GM19193 (cell line): ENCODE data around the gene STAB2.

ENCODE experiments used
- POLR2A ChIP-seq: IDR thresholded peaks from 4 replicates; pipeline ENCODE4 v1.6.1; 2011; ENCODE audit not compliant: insufficient read depth, insufficient read length; ENCODE audit errors: extremely low read depth

Gene STAB2

DNA sequence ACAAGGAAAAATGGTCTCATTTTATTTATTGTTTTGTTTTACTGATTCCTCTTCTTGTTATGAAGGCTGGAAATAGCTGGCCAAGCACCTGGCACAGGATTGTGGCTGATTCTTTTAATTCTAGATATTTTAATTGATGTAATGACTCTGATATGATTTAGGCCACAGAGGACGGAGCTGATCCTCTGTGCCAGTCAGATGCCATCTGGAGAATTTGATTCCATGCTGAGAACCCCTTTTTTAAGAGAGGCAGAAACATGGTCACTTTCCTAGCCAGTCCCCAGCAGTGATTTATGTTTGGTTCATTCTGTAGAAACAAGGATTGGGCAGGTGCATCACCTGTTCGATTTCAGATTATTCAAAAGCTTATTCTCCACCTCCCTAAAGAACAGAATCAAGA lies 77.6 kb downstream of the STAB2 start:
- TF ChIP-seq POLR2A: no peak

- TF ChIP-seq POLR2A: no peak
Measured at GRCh38 chr12:103665971-103666370, 78.9 kb downstream of the STAB2 start.

- no peak for TF ChIP-seq POLR2A
Measured at GRCh38 chr12:103667125-103667524, 80.1 kb downstream of the STAB2 start.

GRCh38 chr12:103668520-103668919 lies 81.4 kb downstream of the STAB2 start:
- no peak for TF ChIP-seq POLR2A

DNA sequence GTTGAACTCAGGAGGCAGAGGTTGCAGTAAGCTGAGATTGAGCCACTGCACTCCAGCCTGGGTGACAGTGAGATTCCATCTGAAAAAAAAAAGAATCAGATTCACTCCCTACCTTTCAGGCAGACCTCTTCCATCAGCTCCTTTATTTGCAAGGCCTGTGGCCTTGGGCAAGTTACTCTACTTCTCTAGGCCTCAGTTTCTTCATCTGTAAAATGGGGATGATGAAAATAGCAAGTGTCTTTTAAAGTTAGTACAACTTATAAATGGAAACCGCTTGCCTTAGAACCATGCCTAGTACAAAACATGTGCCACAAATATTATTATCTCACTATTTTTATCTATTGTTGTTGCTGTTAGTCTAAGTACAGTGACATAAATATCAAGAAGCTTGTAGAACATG lies 84.3 kb downstream of the STAB2 start:
- no peak for TF ChIP-seq POLR2A

DNA sequence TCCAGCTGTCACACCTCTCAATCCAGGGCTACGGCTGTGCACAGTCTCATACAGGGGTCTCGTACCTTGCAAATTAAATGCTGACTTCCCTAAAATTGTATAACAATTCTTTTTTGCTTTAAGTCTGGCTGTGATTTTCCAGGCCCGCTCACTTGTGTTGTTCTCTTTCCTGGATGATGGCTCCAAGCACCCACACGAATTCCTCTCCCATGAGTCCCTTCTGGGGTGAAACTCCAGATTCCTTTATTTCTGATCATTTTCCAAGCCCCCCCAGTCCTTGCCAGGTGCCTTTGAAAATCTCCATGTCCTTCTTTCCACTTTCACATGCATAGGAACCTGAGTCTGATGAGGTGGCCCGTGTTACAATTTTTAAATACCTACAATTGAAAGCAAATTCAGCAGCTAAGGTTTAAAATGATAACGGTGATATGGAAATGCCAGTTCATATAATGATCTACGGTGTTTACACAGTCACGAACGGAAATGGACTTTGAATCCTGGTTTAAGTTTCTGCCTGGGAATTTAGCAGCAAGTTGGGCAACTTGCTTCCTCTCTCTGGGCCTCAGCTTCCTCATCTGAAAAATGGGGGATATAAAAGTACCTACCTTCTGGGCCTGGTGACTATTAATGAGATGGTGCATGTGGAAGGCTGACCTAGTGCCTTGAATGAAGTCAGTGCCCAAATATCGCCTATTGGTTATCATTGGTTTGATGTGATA lies 85.5 kb downstream of the STAB2 start:
- TF ChIP-seq POLR2A: no peak

DNA sequence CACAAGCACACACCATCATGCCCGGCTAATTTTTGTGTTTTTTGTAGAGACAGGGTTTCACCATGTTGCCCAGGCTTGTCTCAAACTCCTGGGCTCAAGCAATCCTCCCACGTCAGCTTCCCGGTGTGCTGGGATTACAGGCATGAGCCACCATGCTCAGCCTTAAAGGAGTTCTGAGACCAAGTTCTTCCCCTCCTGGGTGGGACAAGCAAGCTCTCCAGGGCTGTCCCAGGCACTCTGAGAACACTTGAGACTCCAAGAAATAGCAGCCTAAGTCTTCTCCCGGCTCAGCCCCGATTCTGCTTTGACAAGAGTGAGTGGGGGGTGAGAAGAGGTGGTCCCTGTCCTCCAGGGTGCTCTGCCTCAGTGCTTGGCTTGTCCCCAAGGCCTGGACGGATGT lies 86.4 kb downstream of the STAB2 start:
- no peak for TF ChIP-seq POLR2A

GRCh38 chr12:103673891-103674375 lies 86.9 kb downstream of the STAB2 start:
- TF ChIP-seq POLR2A: no peak

- no peak for TF ChIP-seq POLR2A
Measured at GRCh38 chr12:103676893-103677292, 89.8 kb downstream of the STAB2 start.

DNA sequence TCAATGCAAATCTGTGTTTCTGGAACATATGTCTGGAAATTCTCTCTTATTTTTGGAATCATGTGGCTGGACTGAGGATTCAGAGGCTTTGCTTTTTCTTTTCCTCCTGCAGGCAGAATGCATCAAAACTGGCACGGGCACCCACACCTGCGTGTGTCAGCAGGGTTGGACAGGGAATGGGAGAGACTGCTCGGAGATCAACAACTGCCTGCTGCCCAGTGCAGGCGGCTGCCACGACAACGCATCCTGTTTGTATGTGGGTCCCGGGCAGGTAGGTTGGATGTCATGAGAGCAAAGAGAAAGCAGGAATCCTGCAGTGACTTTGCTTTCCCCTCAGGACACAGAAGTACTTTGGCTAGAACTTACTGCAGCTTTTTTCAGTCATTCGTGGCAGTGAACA lies 90.3 kb downstream of the STAB2 start:
- TF ChIP-seq POLR2A: no peak

DNA sequence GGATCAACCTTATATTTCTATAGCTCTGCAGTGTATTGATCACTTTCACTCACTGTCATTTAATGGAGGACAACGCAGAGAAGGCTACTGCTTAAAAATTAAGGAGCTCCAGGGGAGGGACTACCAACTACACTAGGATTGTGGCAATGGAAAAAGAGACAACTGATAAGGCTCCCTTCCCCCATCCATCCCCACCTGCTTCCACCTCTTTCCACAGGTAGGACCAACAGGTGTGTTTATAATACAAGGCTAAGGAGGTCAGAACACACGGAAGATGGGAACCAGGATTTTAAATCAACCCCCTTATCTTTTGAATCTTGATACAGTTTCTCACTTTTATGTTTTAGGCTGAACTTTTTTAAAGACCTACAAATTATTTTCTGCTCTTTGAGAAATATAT lies 90.8 kb downstream of the STAB2 start:
- no peak for TF ChIP-seq POLR2A

DNA sequence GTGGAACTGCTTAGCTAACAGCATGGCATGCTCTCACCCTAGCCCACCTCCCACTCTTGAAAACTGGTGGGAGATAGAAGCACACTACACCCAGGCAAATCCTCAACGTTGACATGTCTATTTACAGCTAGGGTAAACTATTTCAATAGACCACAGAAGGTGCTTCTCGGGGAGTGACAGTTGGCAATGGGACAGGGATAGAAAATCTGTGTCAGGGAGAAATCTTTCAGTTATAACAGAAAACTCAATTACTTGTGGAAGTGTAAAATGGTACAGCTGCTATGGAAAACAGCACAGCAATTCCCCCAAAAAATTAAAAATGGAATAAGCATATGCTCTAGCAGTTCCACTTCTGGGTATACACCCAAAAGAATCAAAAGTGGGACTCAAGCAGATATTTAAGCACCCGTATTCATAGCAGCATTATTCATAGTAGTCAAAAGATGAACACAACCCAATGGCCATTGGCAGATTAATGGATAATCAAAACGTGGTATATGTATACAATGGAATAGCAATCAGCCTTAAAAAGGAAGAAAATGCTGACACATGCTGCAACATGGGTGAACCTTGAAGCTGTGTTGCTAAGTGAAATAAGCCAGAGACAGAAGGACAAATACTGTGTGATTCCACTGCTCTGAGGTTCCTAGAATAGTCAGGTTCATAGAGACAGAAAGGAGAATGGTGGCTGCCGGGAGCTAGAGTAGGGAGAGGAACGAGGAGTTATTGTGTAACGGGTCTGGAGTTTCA lies 92.5 kb downstream of the STAB2 start:
- TF ChIP-seq POLR2A: no peak

DNA sequence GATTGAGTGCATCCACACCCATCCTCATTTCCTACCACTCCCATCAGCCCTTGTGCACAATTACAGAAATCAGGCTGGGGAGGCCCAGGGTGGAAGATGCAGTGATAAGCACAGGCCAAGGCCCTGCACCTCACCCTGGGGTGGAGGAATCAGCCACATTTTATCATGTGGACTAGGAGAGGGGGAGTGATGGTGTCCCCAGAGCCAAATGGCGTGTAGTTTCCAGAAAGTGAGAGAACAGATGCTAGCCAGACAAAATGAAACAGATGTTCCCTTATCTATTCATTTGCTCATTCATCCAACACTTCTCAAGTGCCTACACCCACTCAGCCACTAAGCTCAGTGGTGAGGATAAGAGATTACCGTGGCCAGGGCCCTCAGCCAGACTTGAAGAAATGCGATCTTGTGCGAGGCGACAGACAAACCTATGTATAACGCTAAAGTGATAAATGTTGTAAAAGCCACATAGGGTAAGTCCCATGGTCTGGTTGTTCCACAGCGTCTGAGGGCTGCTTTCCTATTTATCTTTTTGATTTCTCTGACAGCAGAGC lies 93.6 kb downstream of the STAB2 start:
- no peak for TF ChIP-seq POLR2A

GRCh38 chr12:103686026-103686425 lies 99.0 kb downstream of the STAB2 start:
- TF ChIP-seq POLR2A: no peak

- no peak for TF ChIP-seq POLR2A
Measured at GRCh38 chr12:103687253-103687652, 100.2 kb downstream of the STAB2 start.
